DOHH2 (cell line): ENCODE data around the gene DCTN2.

ENCODE experiments used
- H3F3A ChIP-seq: fragments of 200-600 bp; sonication (generic), shearing (Covaris generic); 2 replicates; pipeline ENCODE4 v1.6.0; 2016; ENCODE audit warnings: antibody characterized with exemption, mild to moderate bottlenecking; ENCODE audit not compliant: control insufficient read depth, insufficient read depth
- H3K27ac ChIP-seq: fragments of 200-600 bp; sonication (generic); 2 replicates; pipeline ENCODE4 v1.5.1; 2014; ENCODE audit warnings: low read depth, mild to moderate bottlenecking, low read length, moderate library complexity
- H3K27me3 ChIP-seq: fragments of 200-600 bp; sonication (generic); 2 replicates; pipeline ENCODE4 v1.6.1; 2014; ENCODE audit warnings: mild to moderate bottlenecking, low read length, mixed read lengths; ENCODE audit not compliant: control insufficient read depth
- H3K36me3 ChIP-seq: fragments of 200-600 bp; sonication (generic); 2 replicates; pipeline ENCODE4 v1.6.1; 2014; ENCODE audit warnings: mild to moderate bottlenecking, low read length, moderate library complexity, mixed read lengths; ENCODE audit not compliant: control insufficient read depth
- H3K4me1 ChIP-seq: fragments of 200-600 bp; sonication (generic); 2 replicates; pipeline ENCODE4 v1.6.1; 2014; ENCODE audit warnings: mild to moderate bottlenecking, low read length, mixed read lengths; ENCODE audit not compliant: control insufficient read depth
- H3K4me2 ChIP-seq: fragments of 200-600 bp; sonication (generic); 2 replicates; pipeline ENCODE4 v1.6.0; 2014; ENCODE audit warnings: mild to moderate bottlenecking, low read length, moderate library complexity
- H3K4me3 ChIP-seq: fragments of 200-600 bp; sonication (generic); 2 replicates; pipeline ENCODE4 v1.5.1; 2014; ENCODE audit warnings: mild to moderate bottlenecking, low read length, mixed read lengths
- H3K79me2 ChIP-seq: fragments of 200-600 bp; sonication (generic); 2 replicates; pipeline ENCODE4 v1.6.1; 2014; ENCODE audit warnings: mild to moderate bottlenecking, low read length, mixed read lengths; ENCODE audit not compliant: control insufficient read depth
- H3K9me2 ChIP-seq: fragments of 200-600 bp; sonication (generic); replicated peaks from 2 replicates; pipeline ENCODE4 v1.6.1; 2014; ENCODE audit warnings: mild to moderate bottlenecking, low read length, mixed read lengths; ENCODE audit not compliant: control insufficient read depth
- H3K9me3 ChIP-seq: fragments of 200-600 bp; sonication (generic); 2 replicates; pipeline ENCODE4 v1.6.1; 2014; ENCODE audit warnings: antibody characterized with exemption, low read length, mixed read lengths; ENCODE audit not compliant: control insufficient read depth, insufficient read depth
- H4K20me1 ChIP-seq: fragments of 200-600 bp; sonication (generic); 2 replicates; pipeline ENCODE4 v1.6.0; 2014; ENCODE audit warnings: low read depth, mild to moderate bottlenecking, antibody characterized with exemption, low read length, moderate library complexity; ENCODE audit not compliant: control insufficient read depth, insufficient read depth
- EZH2phosphoT487 ChIP-seq: fragments of 200-600 bp; sonication (generic); IDR thresholded peaks from 2 replicates; pipeline ENCODE4 v1.6.1; 2017; ENCODE audit warnings: borderline replicate concordance, mild to moderate bottlenecking, antibody characterized with exemption, low read length, moderate library complexity, mixed read lengths
- TF ChIP-seq, protein P1 (sequence below): fragments of 200-600 bp; sonication (generic); IDR thresholded peaks from one replicate; pipeline ENCODE4 v1.5.1; 2014; ENCODE audit warnings: antibody characterized with exemption, mild to moderate bottlenecking, low read depth, low read length; ENCODE audit not compliant: poor library complexity, severe bottlenecking

DCTN2 gene

DNA sequence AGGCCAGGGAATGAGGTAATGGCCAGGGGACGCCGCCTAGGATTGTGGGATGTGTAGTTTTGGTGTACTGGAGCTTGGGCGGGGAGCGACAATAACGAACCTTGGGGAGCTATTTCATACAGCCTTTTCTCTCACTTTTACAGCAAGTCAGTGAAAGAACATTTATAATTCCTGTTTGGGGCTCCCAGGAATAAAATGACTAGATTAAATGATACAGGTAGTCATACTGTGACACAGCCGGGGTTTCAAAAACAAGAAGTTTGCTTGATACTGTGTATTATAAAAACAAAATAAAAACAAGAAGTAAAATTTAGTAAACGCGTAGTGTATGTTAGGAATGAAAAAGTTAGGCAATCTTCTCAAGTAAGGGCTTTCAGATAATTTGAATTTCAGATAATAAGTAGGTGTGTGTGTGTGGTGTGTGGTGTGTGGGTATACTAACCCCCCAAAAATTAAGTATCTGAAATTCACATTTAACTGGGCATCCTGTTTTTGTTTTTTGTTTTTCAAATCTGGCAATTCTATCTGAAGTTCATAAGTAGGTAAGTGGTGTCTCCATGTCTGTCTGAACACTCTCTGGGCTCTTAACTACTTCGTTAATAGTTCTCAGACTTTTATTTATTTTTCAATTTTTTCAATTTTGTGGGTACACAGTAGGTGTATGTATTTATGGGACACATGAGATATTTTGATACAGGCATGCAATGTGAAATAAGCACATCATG lies 458 bp upstream of the DCTN2 start:
- Histone ChIP-seq H3K27ac (no peak overlapping the region), H3F3A (peaks cover 9% of the 10 kb centered on the region), H3K79me2 (peaks cover 31% of the 10 kb centered on the region), H3K27me3 (peaks cover 6% of the 10 kb centered on the region; the same call in 1 of the 2 replicates), H3K9me3 (no peaks in the 10 kb centered on the region), H3K36me3 (peaks cover 17% of the 10 kb centered on the region), H4K20me1 (no peaks in the 10 kb centered on the region), H3K9me2 (no peaks in the 10 kb centered on the region), H3K4me3 (peak overlapping the region; percentile 80), H3K4me1 (peaks cover 35% of the 10 kb centered on the region), H3K4me2 (peak overlapping the region; percentile 90)
- no peak for TF ChIP-seq EZH2phosphoT487
- TF ChIP-seq, protein P1, sequence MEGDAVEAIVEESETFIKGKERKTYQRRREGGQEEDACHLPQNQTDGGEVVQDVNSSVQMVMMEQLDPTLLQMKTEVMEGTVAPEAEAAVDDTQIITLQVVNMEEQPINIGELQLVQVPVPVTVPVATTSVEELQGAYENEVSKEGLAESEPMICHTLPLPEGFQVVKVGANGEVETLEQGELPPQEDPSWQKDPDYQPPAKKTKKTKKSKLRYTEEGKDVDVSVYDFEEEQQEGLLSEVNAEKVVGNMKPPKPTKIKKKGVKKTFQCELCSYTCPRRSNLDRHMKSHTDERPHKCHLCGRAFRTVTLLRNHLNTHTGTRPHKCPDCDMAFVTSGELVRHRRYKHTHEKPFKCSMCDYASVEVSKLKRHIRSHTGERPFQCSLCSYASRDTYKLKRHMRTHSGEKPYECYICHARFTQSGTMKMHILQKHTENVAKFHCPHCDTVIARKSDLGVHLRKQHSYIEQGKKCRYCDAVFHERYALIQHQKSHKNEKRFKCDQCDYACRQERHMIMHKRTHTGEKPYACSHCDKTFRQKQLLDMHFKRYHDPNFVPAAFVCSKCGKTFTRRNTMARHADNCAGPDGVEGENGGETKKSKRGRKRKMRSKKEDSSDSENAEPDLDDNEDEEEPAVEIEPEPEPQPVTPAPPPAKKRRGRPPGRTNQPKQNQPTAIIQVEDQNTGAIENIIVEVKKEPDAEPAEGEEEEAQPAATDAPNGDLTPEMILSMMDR, result no peak

DNA sequence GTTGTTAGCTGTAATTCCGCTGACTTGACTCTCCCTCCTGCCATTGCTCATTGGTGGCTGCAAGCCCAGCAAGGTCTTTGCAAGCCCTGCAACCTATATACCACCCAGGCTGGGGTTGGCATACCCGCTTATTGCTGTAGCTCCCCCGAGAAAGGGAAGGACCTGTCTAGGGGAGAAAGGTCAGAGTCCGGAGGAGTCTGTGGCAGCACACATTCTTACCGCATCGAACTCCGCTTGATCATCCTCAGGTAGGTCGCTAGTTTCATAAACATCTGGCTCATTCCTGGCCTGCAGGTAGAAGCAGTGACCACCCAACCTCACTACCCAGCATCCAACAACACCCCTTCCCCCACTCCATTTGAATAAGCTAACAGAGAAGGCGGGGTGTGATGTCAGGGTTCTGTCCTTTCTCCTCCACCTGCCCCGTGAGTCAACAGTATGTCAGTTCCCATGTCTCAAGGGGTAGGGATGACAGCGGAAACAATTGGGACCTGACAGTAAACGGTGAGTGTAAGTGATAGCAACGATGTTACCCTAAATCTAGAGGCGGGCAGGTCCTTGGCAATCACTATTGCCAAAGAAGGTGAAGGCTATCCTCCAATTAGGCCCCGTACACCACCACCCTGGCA lies 1.1 kb downstream of the DCTN2 start:
- H3K79me2 ChIP-seq, result peaks cover 31% of the 10 kb centered on the region

DNA sequence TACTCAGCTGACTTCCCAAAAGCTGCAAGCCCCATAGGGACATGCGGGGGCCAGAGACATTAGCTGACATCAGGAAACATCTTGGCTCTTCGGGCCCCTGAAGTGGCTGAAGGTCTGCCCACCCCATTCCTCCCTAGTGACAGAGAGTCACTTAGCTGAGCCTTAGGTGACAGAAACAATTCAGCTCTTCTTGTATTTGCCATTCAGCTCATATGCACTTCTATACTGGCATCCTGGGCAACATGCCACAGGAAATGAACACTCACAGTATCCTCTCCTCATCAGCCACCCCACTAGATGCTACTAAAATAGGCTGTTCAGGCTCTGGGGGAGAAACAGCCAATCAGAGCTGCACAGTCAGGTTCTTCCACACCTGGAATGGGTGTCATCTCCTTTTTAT lies 3.4 kb downstream of the DCTN2 start:
- Histone ChIP-seq H3K4me3 (no peak overlapping the region), H3K4me2 (no peak overlapping the region), H3K9me3 (no peaks in the 10 kb centered on the region), H3K27me3 (peaks cover under 1% of the 10 kb centered on the region; the same call in 1 of the 2 replicates), H3K79me2 (peaks cover 31% of the 10 kb centered on the region), H3K27ac (no peak overlapping the region), H3K9me2 (no peaks in the 10 kb centered on the region), H3K36me3 (peaks cover 30% of the 10 kb centered on the region), H3F3A (peaks cover 9% of the 10 kb centered on the region), H3K4me1 (peaks cover 24% of the 10 kb centered on the region), H4K20me1 (no peaks in the 10 kb centered on the region)
- TF ChIP-seq EZH2phosphoT487, result no peak
- TF ChIP-seq, protein P1, result no peak

More for the DNA sequence above, 1.1 kb downstream of the DCTN2 start:
- Histone ChIP-seq H3K27ac (no peak overlapping the region), H3K4me1 (peaks cover 35% of the 10 kb centered on the region), H4K20me1 (no peaks in the 10 kb centered on the region), H3K4me3 (peak overlapping the region; percentile 80), H3K9me3 (no peaks in the 10 kb centered on the region), H3K9me2 (no peaks in the 10 kb centered on the region), H3K27me3 (peaks cover 6% of the 10 kb centered on the region; the same call in 1 of the 2 replicates), H3K4me2 (peak overlapping the region; percentile 90), H3K36me3 (peaks cover 24% of the 10 kb centered on the region), H3F3A (peaks cover 9% of the 10 kb centered on the region)
- no peak for TF ChIP-seq EZH2phosphoT487
- TF ChIP-seq, protein P1, result no peak
